K562 (cell line): Measurements from ENCODE around the gene WDR91. TPM values are rescaled to one million over a fixed set of nuclear protein-coding genes. Genes with fewer than 3 reads are reported as not detected.

Experiments
- CBFA2T2 ChIP-seq: fragments of 450-650 bp; conservative IDR thresholded peaks from 2 replicates; pipeline ENCODE4 v1.6.1; 2017; ENCODE audit warnings: mild to moderate bottlenecking
- CBX2 ChIP-seq: fragments of 200-600 bp; sonication (generic); IDR thresholded peaks from one replicate; pipeline ENCODE4 v1.6.1; 2012; ENCODE audit warnings: mild to moderate bottlenecking, low read length, inconsistent platforms; ENCODE audit not compliant: insufficient read depth, poor library complexity, severe bottlenecking
- ETV1 ChIP-seq: fragments of 450-650 bp; conservative IDR thresholded peaks from 2 replicates; pipeline ENCODE4 v1.6.1; 2016; ENCODE audit warnings: missing genetic modification characterization, control low read depth, low read depth, missing compliant biosample characterization
- HDAC1 ChIP-seq, 2 experiments: fragments of 450-650 bp; IDR thresholded peaks; 2 replicates each; pipeline ENCODE4 v1.6.1; 2016 to 2017; ENCODE audit warnings: inconsistent platforms in 1 of 2, mild to moderate bottlenecking in 1 of 2, moderate library complexity in 1 of 2
- KAT2B ChIP-seq: IDR thresholded peaks from one replicate; pipeline ENCODE4 v1.6.1; 2012; ENCODE audit warnings: low read depth, mild to moderate bottlenecking, control low read depth, inconsistent platforms, low read length, moderate library complexity
- MIER1 ChIP-seq: fragments of 450-650 bp; IDR thresholded peaks from 2 replicates; pipeline ENCODE4 v1.6.1; 2016; ENCODE audit warnings: antibody characterized with exemption, mild to moderate bottlenecking, low read depth
- MXI1 ChIP-seq: IDR thresholded peaks from 2 replicates; pipeline ENCODE4 v1.6.1; 2011; ENCODE audit warnings: low read depth, mild to moderate bottlenecking, improper control_type of control experiment, low read length
- NR2C2 ChIP-seq, 2 experiments: fragments of 200-800 bp in 1 of 2; sonication (Bioruptor generic) in 1 of 2; sonication (generic) in 1 of 2; formaldehyde crosslinking in 1 of 2; IDR thresholded peaks; 2 replicates each; pipeline versions ENCODE4 v1.6.1 to v1.8.0; 2016 to 2022; ENCODE audit warnings: mild to moderate bottlenecking in 1 of 2, missing compliant biosample characterization in 1 of 2, missing genetic modification characterization in 1 of 2, missing genetic modification reagents in 1 of 2
- NR2F6 ChIP-seq: fragments of 450-650 bp; formaldehyde crosslinking; IDR thresholded peaks from 2 replicates; pipeline ENCODE4 v1.4.0; 2020; ENCODE audit warnings: mild to moderate bottlenecking
- POLR2A ChIP-seq: fragments of 450-650 bp; conservative IDR thresholded peaks from 2 replicates; pipeline ENCODE4 v1.6.1; 2016
- RB1 ChIP-seq: fragments of 450-650 bp; IDR thresholded peaks from 2 replicates; pipeline ENCODE4 v1.6.1; 2017; ENCODE audit warnings: low read depth, mild to moderate bottlenecking
- YY1 ChIP-seq, 3 experiments: IDR thresholded peaks; 2 replicates each; pipeline ENCODE4 v1.6.1; 2011; ENCODE audit warnings: low read length in 2 of 3, mild to moderate bottlenecking in 2 of 3, moderate library complexity in 2 of 3, borderline replicate concordance in 1 of 3, control low read depth in 1 of 3, low read depth in 1 of 3; ENCODE audit not compliant: insufficient read depth in 3 of 3, insufficient replicate concordance in 2 of 3, control insufficient read depth in 1 of 3, insufficient read length in 1 of 3; ENCODE audit errors: extremely low read depth in 1 of 3
- ZNF263 ChIP-seq: sonication (generic); formaldehyde crosslinking; IDR thresholded peaks from 2 replicates; pipeline ENCODE4 v1.8.0; 2022; ENCODE audit warnings: mild to moderate bottlenecking, missing genetic modification reagents, borderline replicate concordance
- ZNF561 ChIP-seq: fragments of 450-650 bp; formaldehyde crosslinking; conservative IDR thresholded peaks from 2 replicates; pipeline ENCODE4 v1.4.0; 2020; ENCODE audit warnings: mild to moderate bottlenecking, moderate library complexity
- polyA plus RNA-seq, 8 experiments: library from polyadenylated mRNA; depleted of rRNA in 4 of 8; stranded (reverse) in 5 of 8; unstranded in 3 of 8; fragments of >200 nt; fragmentation: Nextera tagmentation in 2 of 8; fragmentation: Illumina TruSeq in 1 of 8; extraction: Ambion mirVana in 2 of 8; extraction: Trizol in 1 of 8; gene quantifications; 2 replicates each; pipeline versions ENCODE4 v1.2.1 to v1.2.3, GENCODE V29; 2011 to 2014; ENCODE audit warnings: inconsistent platforms in 1 of 8, missing spikeins in 1 of 8
- total RNA-seq, 7 experiments: library from RNA; depleted of rRNA in 6 of 7; stranded (reverse); fragments of >200 nt in 6 of 7; fragmentation: Illumina TruSeq in 2 of 7; extraction: Trizol in 2 of 7; gene quantifications; 2 replicates each; pipeline versions ENCODE4 v1.2.1 to v1.2.3, GENCODE V29; 2011 to 2021; ENCODE audit warnings: low replicate concordance in 1 of 7
- TF ChIP-seq, protein P1 (sequence below): IDR thresholded peaks from 2 replicates; pipeline ENCODE4 v1.6.1; 2016; ENCODE audit warnings: missing genetic modification characterization, missing compliant biosample characterization
- TF ChIP-seq, protein P2 (sequence below): sonication (generic); formaldehyde crosslinking; IDR thresholded peaks from 2 replicates; pipeline ENCODE4 v1.8.0; 2022; ENCODE audit warnings: mild to moderate bottlenecking, missing genetic modification reagents
- TF ChIP-seq, protein P3 (sequence below), 2 experiments: fragments of 450-650 bp; IDR thresholded peaks; 2 replicates each; pipeline ENCODE4 v1.6.1; 2018; ENCODE audit warnings: mild to moderate bottlenecking in 2 of 2, low read depth in 1 of 2; ENCODE audit not compliant: partially characterized antibody in 2 of 2
- TF ChIP-seq, protein P4 (sequence below): fragments of 250-450 bp; sonication (Bioruptor Pico); IDR thresholded peaks from 2 replicates; pipeline ENCODE4 v1.5.0; 2020; ENCODE audit warnings: mild to moderate bottlenecking

The WDR91 gene
- total and polyA plus RNA-seq, 9 of the 15 experiments (the other 6 are each of a cell fraction or from before 2014, with no cell fraction given), result 1.9 to 18.2 (median 9.8) TPM

DNA sequence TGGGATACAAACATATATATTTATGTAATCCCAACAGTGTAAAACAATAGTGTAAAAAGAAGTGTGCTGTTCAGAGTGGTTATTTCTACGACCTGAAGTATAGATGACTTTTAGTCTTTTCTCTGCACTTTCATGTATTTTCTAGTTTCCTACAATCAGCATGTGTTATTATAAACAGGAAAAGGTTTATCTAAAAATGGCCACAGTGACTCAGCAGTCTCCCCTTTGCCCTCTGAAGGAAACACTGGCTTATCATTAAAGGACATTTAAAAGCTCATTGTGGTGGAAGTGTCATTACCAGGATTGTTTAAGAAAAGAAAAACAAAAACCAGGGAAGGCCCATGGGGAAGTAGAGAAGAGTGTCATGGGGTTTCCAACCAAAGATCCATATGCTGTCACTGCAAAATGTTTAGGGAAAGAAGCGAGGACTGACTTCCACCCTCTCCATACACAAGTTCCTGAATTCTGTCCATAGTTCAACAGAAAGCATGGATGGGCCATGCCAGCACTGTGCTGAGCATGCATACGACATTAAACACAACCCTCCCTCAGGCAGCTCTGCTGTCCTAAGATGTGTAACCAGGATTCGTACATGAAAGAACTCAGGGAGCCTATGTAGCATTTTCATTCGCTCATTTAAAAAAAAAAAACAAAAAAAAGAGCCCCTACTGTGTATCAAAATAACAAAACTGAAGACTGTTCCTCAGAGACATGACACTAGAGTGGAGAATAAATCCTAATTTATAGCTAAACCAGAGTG is 51.0 kb downstream of the WDR91 start (continued):
- TF ChIP-seq NR2C2 (CRISPR knock-in tag; IDR thresholded peaks at IDR 0.05) (no peak), NR2C2 (tag; IDR thresholded peaks at IDR 0.05) (peak; percentile 90), RB1 (no peak), NR2F6 (CRISPR knock-in tag) (no peak), MIER1 (0 out of 2 replicates have a peak, but pooled peaks have one; percentile 60), ZNF263 (CRISPR knock-in tag) (no peak), CBX2 (no peak), YY1 (IDR thresholded peaks at IDR 0.05; ENCODE audit: borderline replicate concordance in 1 of 3, control insufficient read depth in 1 of 3, extremely low read depth in 1 of 3, insufficient read depth in 3 of 3, insufficient read length in 1 of 3, insufficient replicate concordance in 2 of 3, low read depth in 1 of 3, low read length in 2 of 3) (peak in 1 of 3 experiments; percentile 71), KAT2B (no peak), CBFA2T2 (peak; percentile 60), MXI1 (no peak), HDAC1 (IDR thresholded peaks at IDR 0.05) (peak in 1 of 2 experiments; percentile 68; a peak in 2 of 4 replicates), POLR2A (no peak), ETV1 (tag) (peak; percentile 94), ZNF561 (CRISPR knock-in tag) (no peak)
- TF ChIP-seq, protein P1, sequence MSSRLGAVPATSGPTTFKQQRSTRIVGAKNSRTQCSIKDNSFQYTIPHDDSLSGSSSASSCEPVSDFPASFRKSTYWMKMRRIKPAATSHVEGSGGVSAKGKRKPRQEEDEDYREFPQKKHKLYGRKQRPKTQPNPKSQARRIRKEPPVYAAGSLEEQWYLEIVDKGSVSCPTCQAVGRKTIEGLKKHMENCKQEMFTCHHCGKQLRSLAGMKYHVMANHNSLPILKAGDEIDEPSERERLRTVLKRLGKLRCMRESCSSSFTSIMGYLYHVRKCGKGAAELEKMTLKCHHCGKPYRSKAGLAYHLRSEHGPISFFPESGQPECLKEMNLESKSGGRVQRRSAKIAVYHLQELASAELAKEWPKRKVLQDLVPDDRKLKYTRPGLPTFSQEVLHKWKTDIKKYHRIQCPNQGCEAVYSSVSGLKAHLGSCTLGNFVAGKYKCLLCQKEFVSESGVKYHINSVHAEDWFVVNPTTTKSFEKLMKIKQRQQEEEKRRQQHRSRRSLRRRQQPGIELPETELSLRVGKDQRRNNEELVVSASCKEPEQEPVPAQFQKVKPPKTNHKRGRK (tag), result peak; percentile 63
- TF ChIP-seq, protein P2, sequence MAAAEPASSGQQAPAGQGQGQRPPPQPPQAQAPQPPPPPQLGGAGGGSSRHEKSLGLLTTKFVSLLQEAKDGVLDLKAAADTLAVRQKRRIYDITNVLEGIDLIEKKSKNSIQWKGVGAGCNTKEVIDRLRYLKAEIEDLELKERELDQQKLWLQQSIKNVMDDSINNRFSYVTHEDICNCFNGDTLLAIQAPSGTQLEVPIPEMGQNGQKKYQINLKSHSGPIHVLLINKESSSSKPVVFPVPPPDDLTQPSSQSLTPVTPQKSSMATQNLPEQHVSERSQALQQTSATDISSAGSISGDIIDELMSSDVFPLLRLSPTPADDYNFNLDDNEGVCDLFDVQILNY (CRISPR knock-in tag), result no peak
- TF ChIP-seq, protein P3, sequence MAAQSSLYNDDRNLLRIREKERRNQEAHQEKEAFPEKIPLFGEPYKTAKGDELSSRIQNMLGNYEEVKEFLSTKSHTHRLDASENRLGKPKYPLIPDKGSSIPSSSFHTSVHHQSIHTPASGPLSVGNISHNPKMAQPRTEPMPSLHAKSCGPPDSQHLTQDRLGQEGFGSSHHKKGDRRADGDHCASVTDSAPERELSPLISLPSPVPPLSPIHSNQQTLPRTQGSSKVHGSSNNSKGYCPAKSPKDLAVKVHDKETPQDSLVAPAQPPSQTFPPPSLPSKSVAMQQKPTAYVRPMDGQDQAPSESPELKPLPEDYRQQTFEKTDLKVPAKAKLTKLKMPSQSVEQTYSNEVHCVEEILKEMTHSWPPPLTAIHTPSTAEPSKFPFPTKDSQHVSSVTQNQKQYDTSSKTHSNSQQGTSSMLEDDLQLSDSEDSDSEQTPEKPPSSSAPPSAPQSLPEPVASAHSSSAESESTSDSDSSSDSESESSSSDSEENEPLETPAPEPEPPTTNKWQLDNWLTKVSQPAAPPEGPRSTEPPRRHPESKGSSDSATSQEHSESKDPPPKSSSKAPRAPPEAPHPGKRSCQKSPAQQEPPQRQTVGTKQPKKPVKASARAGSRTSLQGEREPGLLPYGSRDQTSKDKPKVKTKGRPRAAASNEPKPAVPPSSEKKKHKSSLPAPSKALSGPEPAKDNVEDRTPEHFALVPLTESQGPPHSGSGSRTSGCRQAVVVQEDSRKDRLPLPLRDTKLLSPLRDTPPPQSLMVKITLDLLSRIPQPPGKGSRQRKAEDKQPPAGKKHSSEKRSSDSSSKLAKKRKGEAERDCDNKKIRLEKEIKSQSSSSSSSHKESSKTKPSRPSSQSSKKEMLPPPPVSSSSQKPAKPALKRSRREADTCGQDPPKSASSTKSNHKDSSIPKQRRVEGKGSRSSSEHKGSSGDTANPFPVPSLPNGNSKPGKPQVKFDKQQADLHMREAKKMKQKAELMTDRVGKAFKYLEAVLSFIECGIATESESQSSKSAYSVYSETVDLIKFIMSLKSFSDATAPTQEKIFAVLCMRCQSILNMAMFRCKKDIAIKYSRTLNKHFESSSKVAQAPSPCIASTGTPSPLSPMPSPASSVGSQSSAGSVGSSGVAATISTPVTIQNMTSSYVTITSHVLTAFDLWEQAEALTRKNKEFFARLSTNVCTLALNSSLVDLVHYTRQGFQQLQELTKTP (IDR thresholded peaks at IDR 0.05; ENCODE audit: low read depth in 1 of 2, partially characterized antibody in 2 of 2), result peak; percentile 58 to 78
- TF ChIP-seq, protein P4, sequence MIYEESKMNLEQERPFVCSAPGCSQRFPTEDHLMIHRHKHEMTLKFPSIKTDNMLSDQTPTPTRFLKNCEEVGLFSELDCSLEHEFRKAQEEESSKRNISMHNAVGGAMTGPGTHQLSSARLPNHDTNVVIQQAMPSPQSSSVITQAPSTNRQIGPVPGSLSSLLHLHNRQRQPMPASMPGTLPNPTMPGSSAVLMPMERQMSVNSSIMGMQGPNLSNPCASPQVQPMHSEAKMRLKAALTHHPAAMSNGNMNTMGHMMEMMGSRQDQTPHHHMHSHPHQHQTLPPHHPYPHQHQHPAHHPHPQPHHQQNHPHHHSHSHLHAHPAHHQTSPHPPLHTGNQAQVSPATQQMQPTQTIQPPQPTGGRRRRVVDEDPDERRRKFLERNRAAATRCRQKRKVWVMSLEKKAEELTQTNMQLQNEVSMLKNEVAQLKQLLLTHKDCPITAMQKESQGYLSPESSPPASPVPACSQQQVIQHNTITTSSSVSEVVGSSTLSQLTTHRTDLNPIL (CRISPR knock-in tag), result no peak
